Renal cortical epithelial cell (primary cell): ENCODE measurements around the gene FIGNL2. TPM values are rescaled to one million over a fixed set of nuclear protein-coding genes. Genes with fewer than 3 reads are reported as not detected.

Experiments used
- DNase-seq: peaks from one replicate; pipeline ENCODE4 v3.0.0-alpha.2; 2011; ENCODE audit warnings: low read depth
- total RNA-seq: library from RNA; depleted of rRNA; stranded (reverse); fragments of >200 nt; gene quantifications from 2 replicates; pipeline ENCODE4 v1.2.3, GENCODE V29; 2014

FIGNL2 gene
- total RNA-seq, 1 donor from 2014 or later: 5.5 TPM

- no peak for DNase-seq
Measured at GRCh38 chr12:51874000-51874399, 25.5 kb upstream of the FIGNL2 start.

DNA sequence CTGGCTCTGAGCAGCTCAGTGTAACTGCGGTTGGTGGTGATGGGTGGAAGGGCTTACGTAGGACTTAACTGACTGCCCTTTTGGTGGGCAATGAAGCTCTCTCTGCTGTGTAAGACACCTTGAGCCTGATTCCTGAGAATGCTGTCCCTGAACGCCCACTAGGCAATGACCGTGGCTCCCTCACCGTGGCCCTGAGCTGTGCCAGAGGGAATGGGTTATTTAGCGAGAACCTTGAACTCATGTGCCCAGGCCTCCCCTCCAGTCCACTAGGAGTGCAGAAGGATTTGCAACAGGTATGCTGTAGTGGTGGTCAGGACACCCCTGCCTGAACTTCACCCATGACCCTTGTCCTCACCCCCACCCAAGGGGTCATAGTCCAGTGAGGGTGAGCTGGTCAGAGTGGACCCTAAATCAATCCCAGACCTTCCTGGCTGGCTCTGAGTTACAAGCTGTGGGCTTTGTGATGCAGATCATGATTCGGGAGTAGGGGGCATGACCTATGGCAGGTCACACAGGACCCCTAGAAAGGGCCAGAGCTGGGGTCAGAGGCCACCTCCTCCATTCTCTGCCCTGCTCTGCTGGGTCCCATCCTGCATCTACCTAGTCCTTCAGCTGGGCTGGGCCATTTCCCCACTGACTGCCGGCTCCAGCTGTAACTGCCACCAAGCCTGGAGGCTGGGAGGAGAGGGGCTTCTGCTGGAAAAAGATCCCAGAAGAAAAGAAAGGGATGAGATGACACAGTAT, 24.9 kb upstream of the FIGNL2 start:
- DNase-seq: no peak

DNA sequence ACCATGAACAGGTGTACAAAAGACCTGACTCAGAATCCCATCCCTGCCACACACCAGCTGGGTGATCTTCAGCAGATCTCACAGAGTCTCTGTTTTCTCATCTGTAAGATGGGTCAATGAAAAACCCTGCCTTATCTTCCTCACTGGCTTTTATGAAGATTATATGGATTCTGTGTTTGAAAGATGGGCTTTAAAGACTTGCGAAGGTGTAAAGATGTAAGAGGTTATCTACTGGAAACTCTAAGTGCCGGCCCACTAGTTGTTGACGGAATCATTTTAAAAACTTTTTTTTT, 24.1 kb upstream of the FIGNL2 start:
- DNase-seq: no peak

GRCh38 chr12:51871918-51872688, 23.6 kb upstream of the FIGNL2 start:
- DNase-seq: no peak

- DNase-seq: no peak
Measured at GRCh38 chr12:51871126-51871525, 22.6 kb upstream of the FIGNL2 start.

DNA sequence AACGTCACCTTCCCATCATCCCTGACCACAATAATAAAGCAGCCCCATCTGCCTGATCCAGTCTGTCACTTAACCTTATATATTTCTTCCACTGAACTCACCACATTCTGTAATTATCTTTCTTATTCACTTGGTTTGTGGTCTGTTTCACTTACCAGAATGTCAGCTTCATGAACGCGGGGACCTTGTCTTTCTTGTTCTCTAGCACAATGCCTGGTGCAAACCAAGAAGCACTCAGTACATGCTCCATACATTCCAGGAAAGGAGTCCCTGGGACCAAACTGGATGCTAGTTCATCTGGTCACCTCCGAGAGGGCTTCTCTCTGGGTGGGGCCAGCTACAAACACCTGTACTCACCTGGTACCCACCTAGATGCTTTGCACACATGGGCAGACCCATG, 22.0 kb upstream of the FIGNL2 start:
- DNase-seq: no peak

- no peak for DNase-seq
Measured at GRCh38 chr12:51869931-51870330, 21.4 kb upstream of the FIGNL2 start.

DNA sequence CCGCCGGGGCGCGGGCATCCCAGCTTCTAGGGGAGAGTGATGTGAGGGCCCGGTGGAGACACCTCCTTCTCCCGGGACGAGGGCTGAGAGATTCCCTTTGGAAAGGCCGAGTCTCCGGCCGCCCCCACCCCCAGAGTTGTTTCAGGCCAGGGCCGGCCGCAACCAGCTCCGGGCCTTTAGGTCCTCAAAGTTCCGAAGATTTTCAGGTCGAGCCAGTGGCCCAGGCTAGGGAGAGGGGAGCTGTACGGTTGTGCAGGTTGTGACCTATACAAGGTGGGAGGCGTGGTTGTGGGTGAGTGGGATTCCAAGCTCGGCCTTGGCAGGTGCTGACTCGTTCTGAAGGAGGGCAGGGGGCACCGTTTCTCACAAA, 21.0 kb upstream of the FIGNL2 start:
- no peak for DNase-seq

DNA sequence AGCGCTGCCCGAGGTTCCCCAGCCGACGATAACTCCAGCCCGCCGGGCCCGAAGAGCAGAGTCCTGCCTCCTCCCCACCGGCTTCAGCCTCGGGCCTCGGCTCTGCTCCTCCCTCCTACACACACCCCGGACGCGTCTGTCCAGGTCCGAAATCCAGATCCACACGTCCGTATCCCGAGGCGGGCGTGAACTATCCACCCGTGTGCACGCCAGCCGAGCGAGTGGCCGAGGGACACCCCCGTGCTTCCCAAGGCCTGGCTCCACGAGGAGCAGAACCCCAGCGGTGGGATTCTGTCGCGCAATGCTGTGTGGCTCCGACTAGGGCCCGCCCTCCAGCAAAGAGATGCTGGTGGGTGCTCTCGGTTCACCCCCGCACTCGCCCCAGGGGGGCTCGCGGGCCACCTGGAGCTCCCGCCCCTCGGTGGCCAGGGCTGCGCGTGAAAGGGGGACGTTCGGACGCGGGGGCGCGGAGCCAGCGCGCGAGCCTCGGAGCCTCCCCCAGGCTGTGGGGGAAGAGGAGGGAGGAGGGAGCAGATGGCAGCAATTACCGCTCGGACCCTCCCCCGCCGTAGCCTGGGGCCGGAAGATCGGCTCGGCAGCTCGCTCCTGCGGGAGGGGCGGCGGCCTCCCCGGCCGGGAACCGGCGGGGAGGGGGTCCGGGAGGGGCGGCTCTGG, 20.4 kb upstream of the FIGNL2 start:
- no peak for DNase-seq

DNA sequence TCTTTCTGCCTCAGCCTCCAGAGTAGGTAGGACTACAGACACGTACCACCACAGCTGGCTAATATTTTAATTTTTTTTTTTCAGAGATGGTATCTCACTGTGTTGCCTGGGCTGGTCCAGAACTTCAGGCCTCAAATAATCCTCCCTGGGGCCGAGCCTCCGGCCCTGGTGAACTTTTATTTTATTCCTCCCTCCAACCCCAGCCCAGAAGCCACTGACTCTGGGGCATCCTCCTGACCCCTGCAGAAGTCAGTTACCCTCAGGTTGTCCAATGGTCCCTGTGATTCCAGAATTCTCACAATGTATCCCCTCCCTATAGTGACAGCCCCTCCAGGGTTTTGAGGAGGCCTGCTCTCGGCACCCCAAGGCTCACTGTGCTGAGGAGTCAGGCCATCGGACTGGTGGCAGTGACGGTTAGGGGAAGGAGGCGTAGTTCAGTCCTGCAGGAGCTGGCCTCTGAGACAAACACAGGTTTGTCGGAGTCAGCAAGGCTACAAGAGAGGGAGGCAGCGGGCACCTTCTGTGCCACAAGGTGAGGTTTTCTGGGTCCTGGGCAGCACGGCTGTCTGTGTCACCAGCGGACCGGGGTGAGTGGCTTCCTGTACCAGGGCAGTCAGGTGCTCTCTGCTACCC, 19.4 kb upstream of the FIGNL2 start:
- no peak for DNase-seq

GRCh38 chr12:51867371-51867770, 18.9 kb upstream of the FIGNL2 start:
- DNase-seq: no peak

GRCh38 chr12:51866762-51867161, 18.2 kb upstream of the FIGNL2 start:
- no peak for DNase-seq

DNA sequence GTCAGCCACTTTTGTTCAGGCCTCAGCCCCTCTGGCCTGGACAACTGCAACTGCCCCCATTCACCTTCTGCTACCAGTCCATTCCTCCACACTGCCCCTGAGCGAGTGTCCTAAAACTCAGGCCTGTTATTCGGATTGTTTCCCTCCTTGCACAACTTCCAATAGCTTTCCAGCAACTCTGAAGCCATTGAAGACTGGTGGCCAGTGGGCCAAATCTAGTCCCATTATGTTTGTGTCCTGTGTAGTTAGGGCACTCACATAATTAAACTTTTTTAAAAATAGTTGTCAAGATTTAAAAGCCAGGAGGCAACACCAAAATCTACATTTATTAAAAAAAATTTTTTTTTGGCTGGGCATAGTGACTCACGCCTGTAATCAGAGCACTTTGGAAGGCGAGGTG, 17.8 kb upstream of the FIGNL2 start:
- DNase-seq: no peak

DNA sequence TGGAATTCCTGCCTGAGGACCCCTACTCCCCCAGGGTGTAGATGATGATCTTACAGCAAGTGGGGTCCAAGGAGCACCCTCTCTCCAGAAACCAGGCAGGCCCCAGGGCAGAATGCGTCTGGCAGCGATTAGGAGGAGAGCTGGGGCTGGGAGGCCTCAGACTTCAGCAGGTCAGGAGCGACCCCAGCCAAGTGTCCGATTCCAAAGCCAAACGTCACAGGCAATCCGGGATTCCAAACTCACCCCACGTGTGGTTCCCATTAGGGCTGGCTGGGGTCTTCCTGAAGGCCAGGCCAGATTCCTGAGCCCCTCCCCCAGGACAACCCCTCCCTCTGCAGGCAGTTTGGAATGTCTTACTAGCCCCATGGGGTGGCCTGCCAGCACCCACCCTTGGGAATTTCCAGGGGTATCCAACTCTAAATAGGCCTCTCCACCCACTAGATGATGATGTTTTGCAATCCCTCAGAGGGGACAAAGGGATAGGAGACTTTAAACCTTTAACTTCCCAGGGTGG, 17.3 kb upstream of the FIGNL2 start:
- DNase-seq: no peak

- DNase-seq: no peak
Measured at GRCh38 chr12:51864833-51865670, 16.5 kb upstream of the FIGNL2 start.

DNA sequence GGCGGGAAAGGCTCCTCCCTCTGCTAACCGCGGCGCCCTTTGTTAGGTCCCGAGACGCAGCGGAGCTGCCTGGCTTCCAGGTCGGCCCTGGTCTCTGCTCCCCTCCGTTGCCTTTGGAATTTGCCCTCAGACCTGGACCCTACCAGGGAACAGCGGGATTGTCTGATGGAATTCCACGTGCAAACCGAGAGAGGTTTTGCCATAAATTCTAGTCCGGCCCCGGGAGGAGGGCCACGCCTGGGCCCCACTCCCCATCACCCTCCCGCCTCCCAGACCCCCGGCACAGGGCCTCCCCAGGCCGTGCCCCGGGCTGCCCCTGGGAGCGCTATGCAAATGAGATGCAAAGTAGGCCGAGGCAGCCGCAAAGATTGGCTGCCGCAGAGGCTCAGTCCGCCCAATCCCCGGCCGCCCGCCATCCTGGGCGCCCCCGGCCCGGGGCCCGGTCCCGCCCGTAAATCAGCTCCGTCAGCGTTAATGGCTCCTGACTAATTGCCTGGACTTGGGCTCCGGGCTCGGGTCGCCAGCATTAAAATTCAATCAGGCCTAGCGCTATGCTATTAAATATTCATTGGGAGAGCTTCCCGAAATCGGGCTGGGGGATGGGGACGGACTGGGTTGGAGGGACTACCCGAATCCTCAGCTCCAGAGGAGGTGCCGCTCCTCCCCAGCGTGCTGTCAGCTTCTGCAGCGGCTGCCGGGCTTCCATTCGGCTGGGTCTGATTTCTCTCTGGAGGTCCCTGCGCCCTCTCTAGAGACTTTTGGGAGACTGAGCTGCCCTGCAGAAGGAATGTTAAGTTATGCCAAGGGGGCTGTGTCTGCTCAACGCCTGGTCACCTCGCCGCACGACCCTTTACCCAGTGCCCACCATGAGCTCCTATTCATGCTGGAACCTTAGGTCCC, 15.7 kb upstream of the FIGNL2 start:
- DNase-seq: peak; percentile 85

GRCh38 chr12:51863363-51863932, 14.9 kb upstream of the FIGNL2 start:
- peak; percentile 58 for DNase-seq

DNA sequence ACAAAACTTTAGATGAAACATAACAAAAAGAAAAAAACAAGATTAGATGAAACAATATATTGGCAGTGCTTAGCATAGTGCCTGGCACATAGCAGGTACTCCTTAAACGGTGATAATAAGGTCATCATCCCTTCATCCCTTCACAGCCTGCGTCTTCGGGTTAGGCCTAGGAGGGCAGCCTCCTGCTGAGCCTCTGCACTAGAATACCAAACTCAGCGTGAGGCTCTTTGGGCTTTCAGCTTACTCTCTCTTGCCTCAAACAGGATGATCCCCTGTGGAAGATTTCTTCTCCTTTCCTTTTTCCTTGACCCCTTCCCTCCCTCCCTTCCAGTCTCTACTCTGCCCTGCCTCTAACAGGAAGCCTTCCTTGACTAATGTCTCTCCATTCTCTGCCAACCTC, 14.4 kb upstream of the FIGNL2 start:
- DNase-seq: no peak

- no peak for DNase-seq
Measured at GRCh38 chr12:51860986-51861385, 12.5 kb upstream of the FIGNL2 start.
